ENCODE results near the gene ODAD4.
A peak's percentile ranks its signal among the peaks of the same experiment; 100 is the strongest.

ODAD4 gene

GRCh38 chr17:41930009-41930832, at the start of gene ODAD4:
ODAD4 (plus strand) TSS chr17:41930617; CDS start chr17:41930724, 107 bp downstream.
- peak; percentile 98 for DNase-seq

DNA sequence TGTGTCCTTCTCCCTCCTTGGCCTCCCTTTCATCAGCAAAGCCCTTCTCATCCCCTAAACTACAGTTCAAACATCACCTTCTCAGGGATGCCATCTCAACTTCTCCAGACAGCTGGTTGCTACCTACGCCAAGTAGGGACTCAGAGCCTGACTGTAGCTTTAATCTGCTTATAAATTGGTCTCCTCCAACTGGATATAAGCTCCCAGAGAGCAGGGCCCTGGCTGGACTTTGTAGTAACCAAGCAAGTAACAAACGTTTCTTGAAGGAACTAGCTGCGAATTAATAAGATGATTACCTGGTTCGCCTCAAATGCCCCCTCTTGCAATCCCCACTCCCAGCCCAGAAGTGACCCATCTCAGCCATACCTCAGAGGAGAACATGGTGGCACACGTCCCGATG, 47.7 kb upstream of the ODAD4 start:
- DNase-seq: no peak

- no peak for DNase-seq
Observed at GRCh38 chr17:41885733-41886132, 44.7 kb upstream of the ODAD4 start.

DNA sequence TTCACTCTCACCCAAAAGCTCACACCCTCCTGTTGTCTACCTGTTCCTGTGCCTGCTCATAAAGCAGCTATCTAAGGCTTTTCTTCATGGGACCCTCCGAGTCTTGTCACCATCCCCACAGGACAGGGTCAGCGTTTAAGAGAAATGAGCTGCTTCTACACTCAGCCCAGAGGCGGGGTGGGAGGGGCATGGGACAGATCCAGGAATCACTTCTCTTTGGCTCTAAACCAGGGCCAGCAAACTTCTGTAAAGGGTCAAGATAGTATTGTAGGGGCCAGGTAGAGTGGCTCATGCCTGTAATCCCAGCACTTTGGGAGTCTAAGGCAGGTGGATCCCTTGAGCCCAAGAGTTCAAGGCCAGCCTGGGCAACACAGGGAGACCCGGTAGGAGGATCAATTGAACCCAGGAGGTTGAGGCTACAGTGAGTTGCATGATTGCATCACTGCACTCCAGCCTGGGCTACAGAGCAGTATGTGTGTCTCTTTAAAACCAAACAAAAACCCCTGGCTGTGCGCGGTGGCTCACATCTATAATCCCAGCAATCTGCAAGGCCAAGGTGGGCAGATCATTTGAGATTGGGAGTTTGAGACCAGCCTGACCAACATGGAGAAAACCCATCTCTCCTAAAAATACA, 42.0 kb upstream of the ODAD4 start:
- no peak for DNase-seq

GRCh38 chr17:41891135-41892020, 39.0 kb upstream of the ODAD4 start:
- DNase-seq: no peak

DNA sequence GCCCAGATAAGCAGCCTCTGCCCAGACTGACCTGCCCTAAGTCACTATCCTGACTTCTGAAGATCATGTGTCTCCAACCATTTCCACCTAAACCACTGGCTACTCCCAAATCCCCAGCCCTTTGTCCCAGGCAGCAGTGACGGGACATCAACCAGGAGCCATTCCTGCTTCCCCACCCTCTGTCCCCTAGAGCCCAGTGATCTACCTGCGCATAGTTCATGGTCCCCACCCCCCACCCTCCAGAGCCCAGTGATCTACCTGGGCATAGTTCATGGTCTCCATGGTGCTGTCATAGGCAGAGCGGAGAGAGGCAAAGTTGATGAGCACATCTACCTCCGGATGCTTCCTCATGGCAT, 38.4 kb upstream of the ODAD4 start:
- no peak for DNase-seq

DNA sequence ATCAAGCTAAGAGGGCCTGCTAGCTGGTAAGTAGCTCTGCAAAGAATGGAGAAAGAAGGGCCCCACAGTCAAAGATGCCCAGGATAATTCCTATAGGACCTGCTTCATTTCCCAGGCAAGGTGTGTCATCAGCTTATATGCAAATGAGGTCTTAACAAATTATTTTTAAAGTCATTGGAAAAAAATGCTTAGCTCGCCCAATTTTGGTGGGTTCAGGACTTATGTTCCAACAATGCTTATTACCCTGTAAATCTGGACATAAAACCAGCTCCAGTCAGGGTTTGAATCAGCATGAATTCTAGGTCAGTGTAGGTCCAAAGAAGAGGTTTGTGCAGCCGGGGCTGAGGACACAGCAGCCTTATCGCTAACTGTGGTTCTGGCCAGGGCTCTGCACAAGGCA, 37.0 kb upstream of the ODAD4 start:
- no peak for DNase-seq

DNA sequence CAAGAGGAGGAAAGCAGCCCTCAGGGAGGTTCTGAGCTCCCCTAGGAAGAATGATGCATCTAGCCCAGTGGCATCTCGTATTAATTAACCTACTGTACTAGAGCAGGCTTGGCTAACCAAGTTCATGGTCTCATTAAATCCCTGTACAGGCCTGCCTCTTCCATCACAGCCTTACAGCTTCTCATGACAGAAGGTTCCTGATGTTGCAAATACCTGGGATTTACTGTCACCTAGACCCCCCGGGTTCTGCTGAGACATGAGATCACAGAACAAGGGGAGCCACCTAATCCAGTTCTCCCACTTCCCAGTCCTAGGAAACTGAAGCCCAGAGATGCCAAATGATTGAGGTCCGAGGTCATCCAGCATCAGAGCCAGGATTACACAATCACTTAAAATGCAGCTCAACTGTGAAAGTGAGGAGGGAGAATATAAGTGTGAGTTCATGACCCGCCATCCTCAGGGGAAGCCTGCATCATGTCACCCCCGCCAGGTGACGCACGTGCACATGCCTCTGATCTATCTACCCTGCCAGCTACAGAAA, 35.6 kb upstream of the ODAD4 start:
- DNase-seq: no peak

DNA sequence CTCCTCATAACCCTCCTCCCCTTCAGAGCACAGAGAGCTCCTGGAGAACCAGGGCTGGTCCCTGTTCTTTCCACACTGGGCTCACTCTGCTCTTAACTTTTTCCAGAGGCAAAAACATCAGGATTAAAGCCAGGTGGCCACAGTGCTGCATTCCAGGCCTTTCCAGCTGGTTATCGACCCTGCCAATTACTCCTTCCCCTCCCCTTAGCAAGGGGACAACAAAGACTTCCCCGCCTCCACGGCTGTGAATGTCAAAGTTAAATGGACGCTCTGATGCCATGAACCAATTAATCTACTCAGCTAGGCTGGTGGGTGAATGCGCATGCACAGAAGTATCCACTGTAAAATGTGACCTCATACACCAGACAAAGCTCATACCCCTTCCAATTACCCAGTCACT, 34.8 kb upstream of the ODAD4 start:
- peak; percentile 78 for DNase-seq

DNA sequence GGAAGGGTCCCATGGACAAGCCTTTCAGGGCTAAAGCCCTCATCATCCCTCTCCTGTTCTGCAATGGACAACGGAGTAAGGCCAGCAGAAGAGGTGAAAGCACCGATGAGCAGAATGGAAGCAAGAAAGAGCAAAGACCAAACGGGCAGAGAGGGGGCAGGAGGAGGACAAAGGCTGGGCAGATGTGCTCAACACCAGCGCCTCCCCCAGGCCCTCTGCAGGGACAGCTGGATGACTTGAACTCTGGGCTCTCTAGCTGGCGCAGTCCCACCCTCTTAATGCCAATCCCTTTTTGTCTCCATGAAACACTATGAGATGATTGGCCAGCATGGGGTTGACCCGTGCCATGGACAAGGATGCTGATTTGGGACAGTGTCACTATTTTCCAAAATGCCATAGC, 33.7 kb upstream of the ODAD4 start:
- no peak for DNase-seq

- no peak for DNase-seq
Observed at GRCh38 chr17:41901646-41902045, 28.8 kb upstream of the ODAD4 start.

GRCh38 chr17:41904242-41904841, 26.1 kb upstream of the ODAD4 start:
- DNase-seq: no peak

DNA sequence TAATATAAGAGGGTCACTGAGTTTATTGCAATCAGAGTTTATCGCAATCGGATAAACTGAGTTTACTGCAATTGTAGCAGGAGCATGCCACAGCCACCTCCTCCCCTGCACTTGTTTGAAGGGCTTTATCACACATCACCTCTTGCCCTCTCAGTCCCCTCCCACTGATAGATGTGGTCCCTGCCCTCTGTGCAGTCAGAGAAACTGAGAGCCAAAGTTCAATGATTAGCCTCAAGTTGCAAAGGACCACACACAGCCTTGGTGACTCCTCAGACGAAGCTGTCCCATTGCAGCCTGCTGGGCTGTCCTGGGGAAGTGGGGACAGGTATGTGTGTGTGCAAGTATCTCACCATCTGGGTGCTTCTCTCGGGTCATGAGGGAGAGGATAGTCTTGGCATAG, 25.2 kb upstream of the ODAD4 start:
- no peak for DNase-seq

- no peak for DNase-seq
Observed at GRCh38 chr17:41906465-41907184, 23.8 kb upstream of the ODAD4 start.

- DNase-seq: no peak
Observed at GRCh38 chr17:41907185-41907556, 23.2 kb upstream of the ODAD4 start.

- no peak for DNase-seq
Observed at GRCh38 chr17:41907633-41908539, 22.5 kb upstream of the ODAD4 start.

- DNase-seq: no peak
Observed at GRCh38 chr17:41909088-41909487, 21.3 kb upstream of the ODAD4 start.

DNA sequence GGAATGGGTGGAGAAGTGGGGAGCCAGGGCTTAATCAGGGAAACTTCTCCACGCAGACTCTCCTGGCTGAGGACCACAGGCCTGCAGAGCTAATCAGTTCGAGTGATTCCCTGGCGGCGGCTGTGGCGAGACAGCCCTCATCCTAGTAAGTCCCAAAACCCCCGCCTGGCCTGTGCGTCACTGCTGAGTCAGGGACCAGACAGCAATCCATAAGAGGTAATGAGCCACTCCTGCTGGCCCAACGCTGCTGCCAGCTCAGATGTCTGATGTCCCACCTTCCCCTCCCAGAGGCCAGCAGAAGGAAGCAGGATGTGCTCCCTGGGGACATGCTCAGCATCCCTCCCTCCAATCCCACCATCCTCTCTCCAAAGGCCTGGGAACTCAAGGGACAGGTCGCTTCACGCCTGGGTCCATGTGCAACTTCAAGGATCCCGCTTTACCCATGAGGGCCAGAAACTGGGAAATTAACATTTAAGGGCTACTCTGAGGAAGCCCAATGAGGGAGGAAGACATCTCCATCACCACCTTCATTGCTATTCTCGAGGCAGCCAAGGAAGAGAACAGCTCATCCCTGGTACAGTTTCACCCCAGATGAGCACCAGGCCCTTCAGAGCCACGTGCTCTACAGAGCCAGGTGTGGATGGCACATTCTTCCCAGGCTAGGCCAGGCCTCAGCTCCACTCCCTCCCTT, 19.6 kb upstream of the ODAD4 start:
- no peak for DNase-seq

DNA sequence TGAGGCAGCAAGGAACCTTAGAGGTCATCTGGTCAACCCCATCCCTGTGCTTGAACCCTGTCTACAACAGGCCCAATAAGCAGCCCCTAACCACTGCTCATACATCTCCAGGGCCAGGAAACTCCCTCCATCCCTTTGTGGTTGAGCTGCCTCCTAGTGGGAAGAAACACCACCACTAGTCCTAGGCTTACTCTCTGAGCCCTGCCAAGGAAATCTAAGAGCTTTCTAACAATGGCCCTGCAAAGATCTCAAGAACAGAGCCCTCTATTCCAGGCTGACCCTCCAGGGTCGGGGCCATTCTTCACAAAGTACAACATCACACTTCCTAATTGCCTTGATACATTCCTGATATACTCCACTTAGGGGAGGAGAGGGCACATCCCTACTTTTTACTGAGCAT, 17.5 kb upstream of the ODAD4 start:
- no peak for DNase-seq

- no peak for DNase-seq
Observed at GRCh38 chr17:41913798-41914197, 16.6 kb upstream of the ODAD4 start.

DNA sequence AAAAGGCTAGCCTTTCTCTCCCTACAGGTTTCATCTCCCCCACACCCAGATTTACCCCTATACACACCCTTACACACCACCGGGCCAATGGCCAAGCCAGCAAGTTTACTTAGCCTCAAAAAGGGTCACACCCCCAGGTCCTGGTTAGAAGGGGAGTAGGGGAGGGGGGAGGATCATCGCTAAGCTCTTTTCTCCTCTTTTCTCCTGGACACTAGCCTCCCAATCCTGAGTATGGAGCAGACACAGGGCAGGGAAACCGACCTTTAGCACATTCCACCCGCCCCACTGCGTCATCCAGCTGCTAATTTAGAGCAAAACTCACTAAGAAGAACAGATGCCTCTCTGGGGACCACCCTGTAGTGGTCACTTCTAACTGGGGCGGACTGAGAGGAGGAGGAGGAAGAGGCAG, 16.1 kb upstream of the ODAD4 start:
- DNase-seq: no peak

Measured in femur (tissue), 1 donor.